GM18873 (cell line): ENCODE data around the gene SLC17A7.
"Not testable (repeated sequence)": the region's sequence is repeated elsewhere in the genome, so short reads cannot be mapped to it uniquely, and the experiment has no call there.

Experiments used
- ATAC-seq: cut with Tn5 transposase; IDR thresholded peaks from one replicate; pipeline ENCODE4 v1.9.1; 2021; ENCODE audit warnings: mild to moderate bottlenecking, moderate library complexity, moderate number of reproducible peaks; ENCODE audit not compliant: unreplicated experiment, low FRiP score

SLC17A7 gene

DNA sequence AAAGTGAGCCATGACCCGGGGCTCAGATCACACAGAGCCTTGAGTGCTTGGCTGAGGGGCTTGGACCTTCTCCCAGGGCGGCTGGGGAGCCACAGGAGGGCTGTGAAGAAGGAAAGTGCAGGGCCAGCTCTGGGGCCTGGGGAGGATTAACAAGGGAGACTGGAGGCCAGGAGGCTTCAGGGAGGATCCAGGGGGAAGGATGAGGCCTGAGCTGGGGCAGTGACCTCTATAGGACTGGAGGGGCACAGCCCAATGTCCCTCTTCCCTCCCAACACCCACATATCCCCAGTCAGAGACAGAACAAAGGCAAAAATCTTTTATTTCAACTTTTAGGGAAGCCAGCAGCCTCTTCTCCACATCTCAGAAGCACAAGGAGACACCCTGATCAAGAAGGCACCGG is 4.7 kb upstream of the SLC17A7 start:
- no peak for ATAC-seq

DNA sequence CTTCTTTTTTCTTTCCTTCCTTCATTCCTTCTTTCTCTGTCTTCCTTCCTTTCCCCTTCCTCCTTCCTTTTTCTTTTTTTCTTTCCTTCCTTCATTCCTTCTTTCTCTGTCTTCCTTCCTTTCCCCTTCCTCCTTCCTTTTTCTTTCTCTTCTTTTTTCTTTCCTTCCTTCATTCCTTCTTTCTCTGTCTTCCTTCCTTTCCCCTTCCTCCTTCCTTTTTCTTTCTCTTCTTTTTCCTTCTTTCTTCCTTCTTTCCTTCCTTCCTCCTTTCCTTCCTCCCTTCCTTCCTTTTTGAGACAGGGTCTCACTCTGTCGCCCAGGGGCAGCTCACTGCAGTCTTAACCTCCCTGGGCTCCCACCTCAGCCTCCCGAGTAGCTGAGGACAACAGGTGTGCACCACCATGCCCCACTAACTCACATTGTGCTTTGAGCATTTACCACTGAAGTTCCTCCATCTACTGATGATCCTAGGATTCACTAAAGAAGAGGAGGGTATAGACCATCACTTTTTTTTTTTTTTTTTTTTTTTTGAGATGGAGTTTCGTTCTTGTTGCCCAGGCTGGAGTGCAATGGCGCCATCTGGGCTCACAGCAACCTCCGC is 2.9 kb upstream of the SLC17A7 start:
- ATAC-seq: not testable (repeated sequence)

DNA sequence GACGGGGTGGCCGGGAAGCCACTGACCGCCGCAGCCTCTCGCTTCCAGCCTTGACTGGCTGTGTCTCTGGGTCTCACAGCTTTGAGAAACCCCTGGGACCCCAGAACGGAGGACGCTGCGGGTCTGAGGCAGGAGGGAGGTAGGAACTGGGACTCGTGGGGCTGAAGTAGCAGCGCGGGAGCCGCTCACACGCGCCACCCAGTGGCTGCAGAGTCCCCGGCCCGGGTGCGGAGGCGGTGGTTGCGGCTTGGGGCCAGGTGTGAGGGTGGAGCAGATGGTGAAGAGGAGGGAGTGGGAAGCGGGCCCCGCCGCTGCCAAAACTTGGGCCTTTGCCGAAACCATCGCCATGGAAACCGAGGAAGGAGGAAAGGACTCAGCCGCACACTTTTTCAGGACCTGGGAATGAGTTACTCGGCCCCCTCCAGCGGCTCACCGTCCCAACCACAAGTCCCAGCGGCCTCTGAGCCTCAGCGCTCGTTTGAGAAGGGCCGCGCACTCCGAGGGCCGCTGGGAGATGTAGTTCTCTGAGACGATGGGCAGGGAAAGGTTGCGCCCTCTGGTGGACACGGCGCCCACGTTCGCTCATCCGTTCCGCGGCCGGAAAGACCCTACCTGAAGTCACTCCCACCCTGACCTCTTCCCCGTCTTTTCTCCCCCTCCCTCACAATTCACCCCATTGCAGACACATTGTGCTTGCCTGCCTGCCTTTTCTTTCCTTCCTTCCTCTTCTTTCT is 2.2 kb upstream of the SLC17A7 start:
- ATAC-seq: peak; percentile 78

DNA sequence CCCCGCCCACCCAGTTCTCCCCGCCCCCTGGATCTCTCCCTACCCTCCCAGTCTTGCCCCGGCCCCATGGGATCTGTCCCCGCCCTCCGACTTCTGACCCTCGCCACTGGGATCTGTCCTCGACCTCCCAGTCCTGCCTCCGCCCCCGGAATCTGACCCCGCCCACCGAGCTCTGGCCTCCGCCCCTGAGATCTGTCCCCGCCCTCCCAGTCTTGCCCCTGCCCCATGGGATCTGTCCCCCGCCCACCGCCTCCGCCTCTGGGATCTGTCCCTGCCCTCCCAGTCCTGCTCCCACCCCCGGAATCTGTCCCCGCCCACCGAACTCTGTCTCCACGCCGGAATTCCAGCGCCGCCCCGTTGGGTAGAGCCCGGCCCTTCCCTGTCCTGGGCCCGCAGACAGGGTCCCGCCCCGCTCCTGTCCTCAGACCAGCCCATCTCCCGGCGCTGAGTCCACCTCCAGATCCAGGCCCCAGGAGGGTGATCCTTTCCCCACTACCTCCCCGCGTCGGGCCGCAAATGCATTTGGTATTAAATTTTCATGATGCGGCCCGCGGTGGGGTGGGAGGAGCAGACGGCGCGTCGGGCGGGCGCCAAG is 1.5 kb upstream of the SLC17A7 start:
- no peak for ATAC-seq

DNA sequence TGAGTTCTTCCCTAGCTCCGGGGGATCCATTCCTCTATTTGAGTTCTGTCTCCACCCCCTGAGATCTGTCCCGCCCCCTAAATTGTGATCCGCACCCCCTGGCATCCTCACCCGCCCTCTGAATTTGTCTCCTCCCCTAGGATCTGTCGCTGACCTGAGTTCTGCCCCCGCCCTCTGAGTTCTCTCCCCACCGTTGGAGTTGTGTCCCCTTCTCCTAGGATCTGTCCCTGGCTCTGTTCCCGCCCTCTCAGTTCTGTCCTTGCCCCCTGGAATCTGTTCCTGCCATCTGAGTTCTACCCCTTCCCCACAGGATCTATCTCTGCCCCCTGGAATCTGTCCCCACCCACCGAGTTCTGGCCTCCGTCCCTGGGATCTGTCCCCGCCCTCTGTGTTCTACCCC is 1.0 kb upstream of the SLC17A7 start:
- ATAC-seq: no peak

DNA sequence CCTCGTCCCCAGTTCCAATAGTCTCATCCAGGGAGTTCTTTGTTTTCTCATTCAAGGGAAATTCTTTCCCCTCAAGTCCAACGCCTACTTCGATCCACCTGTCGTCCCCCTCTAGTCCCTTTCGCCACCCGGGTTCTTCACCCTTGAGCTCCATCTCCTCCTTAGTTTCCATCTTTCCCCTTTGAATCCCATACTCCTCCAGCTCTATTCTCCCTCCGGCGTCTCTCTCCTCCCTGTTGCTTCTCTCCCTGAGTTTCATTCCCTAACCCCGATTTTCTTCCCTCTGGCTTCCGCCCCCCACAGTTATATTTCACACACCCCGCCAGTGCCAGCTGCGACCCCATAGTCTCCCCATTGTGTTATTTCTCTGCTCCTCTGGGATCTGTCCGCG is 628 bp upstream of the SLC17A7 start:
- ATAC-seq: no peak

DNA sequence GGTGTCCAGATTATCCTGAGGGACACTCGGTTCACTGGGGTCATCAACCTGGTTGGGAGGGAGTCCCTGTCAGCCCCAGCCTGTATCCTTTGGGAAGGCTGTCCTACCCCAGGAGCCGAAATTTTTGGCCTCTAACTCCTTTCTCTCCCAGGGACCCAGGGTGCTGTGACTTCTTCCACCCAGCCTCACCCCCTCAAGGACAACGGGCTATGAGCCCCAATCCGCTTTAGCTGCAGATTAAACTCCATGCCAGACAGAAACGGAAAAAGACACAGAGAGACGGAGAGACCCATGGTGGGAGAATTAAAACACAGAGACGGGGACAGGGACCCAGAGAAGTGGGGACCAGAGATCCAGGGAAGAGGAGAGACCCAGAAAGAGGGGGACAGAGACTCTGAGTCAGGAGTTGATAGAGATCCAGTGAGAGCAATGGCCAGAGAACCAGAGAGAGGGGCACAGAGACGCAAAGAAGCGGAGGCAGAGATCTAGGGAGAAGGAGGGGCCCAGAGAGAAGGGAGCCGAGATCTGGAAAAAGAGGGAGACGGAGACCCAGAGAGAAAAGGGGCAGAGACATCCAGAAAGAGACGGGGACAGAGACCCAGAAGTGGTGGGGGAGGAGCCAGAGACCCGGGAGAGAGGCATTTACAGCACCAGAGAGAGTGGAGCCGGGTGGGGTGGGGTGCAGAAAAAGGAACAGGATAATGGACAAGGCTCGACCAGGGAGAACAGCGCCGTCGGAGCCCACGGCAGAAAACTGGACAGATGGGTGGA is 703 bp downstream of the SLC17A7 start:
- ATAC-seq: no peak

DNA sequence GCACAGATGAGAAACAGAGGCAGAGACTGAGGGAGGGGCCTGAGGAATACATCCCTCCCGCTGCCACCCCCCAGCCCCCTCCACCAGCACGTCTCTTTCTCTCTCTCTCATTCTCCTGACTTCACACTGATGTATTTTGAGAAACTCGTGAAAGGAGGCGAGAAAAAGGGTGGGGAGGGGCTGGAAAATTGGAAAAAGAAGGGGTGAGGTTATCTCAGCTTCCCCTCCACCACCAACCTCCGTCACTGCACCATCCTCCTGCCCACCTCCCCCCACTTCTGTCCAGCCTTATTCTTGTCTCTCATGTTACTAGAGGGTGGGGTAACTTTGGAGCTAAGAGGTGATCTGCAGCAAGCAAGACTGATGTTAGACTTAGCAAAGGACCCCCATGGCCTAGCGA is 1.5 kb downstream of the SLC17A7 start:
- ATAC-seq: no peak

DNA sequence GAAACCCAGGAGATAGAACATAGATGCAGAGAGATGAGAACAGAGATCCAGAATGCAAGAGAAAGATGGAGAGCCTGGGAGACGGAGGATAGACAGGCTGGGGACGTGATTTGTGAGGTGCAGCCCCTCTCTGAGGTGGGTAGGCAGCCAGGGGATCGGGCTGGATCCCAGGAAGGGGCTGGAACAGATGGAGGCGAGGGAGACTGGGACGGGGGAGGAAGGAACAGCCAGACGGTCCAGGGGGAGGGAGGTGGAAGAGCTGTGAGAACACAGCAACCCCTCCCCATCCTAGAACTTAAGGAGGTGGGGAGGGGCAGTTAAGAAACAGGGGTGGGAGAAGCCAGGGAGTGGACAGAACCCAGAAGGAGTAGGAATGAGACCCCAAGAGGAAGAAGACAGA is 3.1 kb downstream of the SLC17A7 start:
- ATAC-seq: no peak

DNA sequence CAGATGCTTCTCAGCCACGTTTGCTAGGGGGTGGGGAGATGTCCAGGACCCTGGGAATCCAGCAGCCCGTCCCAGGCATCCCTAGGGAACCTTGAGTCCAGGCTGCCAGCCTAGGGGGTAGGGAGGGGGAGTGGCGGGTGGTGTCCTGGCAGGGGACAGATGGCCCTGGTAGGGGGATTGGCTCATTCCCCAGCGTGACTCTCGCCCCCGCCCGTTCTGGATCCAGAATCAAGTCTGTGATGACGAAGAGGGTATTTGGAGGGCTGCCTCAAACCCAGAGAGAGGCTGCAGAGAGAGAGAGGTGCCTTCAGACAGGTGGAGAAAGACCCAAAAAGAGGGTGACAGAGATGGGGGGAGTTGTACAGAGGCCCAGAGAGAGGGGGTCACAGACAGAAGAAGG is 4.1 kb downstream of the SLC17A7 start:
- no peak for ATAC-seq

DNA sequence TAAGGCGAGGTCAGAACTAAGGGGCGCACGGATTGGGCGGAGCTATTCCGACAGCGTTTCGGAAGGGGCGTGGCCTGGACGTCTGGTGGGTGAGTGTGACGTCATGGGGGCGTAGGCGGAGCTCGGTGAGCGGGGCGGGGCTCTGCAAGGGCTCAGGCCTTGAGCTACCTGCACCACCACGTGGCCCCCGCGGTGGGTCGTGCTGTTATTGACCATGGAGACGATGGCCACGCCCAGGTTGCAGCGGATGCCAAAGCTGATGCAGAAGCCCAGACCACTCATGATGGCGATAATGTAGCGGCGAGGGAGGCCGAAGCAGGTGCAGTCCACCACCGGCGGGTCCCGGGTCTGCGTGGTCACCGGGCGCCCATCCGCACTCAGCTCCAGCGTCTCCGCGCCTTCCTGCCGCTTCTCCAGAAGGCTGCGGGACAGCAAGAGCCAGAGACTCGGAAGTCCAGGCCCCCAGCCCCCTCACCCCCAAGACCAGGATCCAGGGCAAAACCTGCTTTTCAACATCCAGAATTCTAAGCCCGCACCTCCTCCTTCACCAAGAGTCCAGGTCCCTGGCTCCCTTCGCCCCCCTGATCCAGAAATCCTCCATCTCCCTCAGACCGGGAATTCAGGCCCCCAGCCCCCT is 4.8 kb downstream of the SLC17A7 start:
- no peak for ATAC-seq

DNA sequence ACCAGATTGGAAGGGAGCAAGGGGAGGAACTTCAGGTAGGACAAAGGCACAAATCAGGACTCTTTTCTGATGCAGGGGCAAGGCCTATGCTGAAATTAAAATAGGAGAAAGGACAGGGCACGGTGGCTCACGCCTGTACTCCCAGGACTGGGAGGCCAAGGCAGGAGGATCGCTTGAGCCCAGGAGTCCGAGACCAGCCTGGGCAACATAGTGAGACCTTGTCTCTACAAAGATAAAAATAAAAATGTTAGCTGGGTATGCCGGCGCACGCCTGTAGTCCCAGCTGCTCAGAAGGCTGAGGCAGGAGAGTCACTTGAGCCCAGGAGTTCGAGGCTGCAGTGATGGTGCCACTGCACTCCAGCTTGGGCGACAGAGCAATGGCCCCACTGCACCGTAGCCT is 5.7 kb downstream of the SLC17A7 start:
- no peak for ATAC-seq

DNA sequence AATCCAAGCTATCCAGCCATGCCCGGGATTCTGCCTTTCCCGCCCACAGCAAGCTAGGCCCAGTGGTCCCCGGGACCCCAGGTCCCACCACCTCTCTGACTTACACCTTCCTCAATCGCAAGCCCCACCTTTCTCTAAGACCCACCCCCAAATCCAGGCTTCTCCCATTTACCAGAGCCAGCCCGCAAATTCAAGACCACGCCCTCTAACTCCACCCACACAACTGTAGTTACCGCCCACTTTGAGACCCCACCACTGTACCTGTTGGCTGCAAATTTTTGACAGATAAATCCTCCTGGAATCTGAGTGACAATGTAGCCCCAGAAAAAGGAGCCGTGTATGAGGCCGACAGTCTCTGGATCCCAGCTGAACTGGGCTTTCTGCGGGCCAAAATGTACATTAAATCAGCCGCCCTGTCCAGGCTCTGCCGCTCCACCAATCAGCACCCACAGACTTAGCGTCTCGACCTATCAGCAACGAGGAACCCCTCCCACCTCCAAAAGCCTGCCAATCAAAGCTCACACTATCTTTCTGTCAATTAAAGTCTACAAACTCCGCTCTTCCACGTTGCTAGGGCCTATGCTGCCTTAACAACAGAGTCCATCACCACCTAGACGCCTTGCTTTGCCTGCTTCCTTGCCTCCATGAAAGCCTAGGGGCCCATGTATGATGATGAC is 6.3 kb downstream of the SLC17A7 start:
- ATAC-seq: no peak

DNA sequence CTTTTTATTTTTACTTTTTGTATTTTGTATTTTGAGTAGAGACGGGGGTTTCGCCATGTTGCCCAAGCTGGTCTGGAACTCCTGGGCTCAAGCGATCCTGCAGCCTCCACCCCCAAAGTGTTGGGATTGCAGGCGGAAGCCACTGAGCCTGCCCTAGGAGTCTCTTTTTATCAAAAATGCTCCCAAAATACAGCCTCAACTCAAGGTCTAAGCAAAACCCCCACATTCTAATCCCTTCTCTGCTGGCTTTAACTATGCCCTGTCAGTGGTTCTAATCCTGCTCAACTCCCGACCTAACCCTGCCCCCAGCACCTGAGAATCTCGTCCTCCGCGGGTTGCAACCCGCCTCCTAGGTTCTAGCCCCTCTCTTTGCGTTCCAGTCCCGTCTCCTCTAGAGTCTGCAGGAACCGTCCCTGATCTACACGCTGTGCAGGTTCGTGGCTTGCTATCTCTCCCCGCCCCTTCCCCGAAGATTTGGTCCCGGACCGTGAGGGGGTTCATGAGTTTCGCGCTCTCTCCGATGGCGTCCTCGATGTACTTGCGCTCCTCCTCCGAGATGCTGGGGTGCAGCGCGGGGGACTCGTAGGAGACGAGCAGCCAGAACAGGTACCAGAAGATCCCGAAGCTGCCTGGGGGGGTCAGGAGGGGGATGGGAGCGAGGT is 8.0 kb downstream of the SLC17A7 start:
- ATAC-seq: no peak

DNA sequence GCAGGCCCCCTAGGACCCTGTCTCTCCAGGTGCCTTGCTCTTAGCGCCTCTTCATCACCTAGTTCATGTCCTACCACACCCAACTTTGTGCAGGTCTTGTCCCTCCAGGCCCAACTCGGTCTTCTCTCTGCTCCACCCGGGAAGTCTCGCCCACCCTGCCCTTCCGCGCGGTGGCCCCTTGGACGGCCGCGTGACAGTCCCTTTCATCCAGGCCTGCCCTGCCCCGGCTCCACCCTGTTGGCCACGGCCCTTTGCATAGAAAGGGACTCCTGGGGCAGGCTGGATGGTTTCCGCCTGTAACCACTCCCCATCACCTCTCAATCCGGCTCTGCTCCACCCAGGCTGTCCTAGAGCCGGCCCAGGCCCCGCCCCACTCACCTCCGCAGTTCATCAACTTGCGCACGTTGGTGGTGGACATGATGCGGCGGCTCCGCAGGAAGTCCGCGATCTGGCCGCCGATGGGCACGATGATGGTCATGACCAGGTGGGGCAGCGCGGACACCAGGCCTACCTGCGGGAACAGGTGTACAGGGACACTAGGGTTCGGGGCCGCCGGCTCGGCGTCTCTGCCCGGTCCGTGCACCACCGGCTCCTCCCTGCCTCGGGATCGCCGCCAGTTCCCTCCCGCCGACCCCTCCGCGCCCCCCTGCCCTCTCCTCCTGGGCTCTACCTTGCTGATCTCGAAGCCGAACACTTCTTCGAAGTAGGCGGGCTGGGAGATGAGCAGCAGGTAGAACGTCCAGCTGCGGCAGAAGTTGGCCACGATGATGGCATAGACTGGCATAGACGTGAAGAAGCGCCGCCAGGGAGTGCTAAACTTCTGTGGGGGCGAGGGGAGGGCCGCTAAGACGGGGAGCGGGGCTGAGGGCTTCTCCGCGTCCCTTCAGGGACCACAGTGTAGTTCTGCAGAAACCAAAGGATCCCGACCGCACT is 8.9 kb downstream of the SLC17A7 start:
- ATAC-seq: no peak

DNA sequence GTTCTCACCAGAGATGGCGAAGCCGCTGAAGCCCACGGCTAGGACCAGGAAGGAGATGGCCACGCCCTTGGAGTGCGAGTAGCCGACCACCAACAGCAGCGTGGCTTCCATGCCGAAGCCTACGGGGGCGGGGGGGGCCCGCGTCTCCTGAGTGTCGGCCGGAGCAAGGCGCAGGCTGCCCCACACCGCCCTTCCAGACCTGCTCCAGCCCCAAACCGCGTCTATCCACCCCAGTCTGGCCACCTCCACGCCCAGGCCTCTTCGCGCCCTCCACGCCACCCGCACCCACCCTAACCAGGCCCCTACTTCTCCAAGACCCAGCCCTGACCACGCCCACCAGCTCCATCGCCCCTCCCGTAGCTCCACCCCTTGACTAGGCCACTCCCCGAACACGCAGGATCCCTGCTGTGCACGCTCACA is 10.0 kb downstream of the SLC17A7 start:
- no peak for ATAC-seq

DNA sequence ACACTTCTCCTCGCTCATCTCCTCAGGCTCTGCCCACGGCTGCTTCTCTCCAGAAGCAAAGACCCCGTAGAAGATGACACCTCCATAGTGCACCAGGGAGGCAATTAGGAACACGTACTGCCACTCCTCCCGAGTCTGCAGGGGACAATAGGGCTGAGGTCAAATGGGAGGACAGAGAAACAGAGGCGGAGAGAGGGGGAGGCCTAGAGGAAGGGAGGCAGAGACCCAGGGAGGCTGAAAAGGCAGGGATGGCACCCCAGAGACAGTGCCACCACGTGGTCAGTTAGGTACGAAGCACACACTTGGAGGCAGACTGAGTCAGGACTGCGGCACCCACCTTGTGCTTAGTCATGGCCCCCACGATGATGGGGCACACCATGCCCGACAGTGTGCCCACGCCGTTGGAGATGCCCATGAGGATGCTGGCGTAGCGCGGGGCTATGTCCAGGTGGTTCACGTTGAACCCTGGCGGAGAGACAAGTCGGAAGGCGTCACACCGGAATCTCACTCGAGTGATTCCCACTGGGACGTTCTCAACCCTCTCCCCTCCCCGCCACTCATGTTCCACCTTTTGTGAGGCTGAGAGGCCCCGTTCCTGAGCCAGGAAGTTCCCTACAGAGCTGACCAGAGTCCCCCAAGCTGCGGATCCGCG is 10.5 kb downstream of the SLC17A7 start:
- no peak for ATAC-seq

DNA sequence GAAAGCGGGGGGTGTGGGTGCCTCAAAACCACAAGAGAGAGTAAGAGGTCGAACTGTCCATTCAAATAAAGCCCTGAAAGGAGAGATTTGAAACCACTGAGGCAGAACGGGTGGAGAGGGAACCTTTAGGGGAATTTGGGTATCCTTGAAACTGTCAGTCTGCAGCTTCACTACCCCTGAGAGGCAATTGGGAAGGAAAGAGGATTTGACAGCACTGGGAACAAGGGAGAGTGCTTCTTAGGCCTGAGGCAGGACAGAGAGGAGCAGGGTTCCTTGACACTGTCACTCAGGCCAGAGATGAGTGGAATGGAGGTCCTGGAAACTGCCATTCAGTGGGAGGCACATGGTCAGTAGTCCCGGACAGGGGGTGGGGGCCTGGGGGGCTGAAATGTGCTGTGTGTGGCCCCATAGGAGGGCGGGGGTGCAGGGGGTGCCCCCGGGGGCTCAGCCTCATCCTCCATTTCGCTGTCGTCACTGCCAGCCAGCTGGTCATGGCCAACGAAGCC is 11.1 kb downstream of the SLC17A7 start:
- ATAC-seq: no peak
